Endothelial cell of umbilical vein (primary cell): ENCODE measurements around the gene SKOR1. TPM values are rescaled to one million over a fixed set of nuclear protein-coding genes. Genes with fewer than 3 reads are reported as not detected.
A peak's percentile ranks its signal among the peaks of the same experiment; 100 is the strongest.

ENCODE experiments used
- BruUV-seq: library from RNA; stranded (reverse); fragments of 400-500 nt; replicated peaks from 2 replicates; lab custom pipeline; 2021; lab: Mats Ljungman, UMichigan
- CTCF ChIA-PET: fragments of 300-600, 350-600 bp; sonication (Branson Sonifier 250); formaldehyde crosslinking; loops from one replicate; lab custom pipeline; 2021; ENCODE audit warnings: antibody characterized with exemption, inconsistent platforms; lab: Charles Lee
- POLR2A ChIA-PET: fragments of 300-600, 350-600 bp; sonication (Branson Sonifier 250); formaldehyde crosslinking; loops from one replicate; lab custom pipeline; 2021; ENCODE audit warnings: antibody characterized with exemption, inconsistent platforms; lab: Charles Lee
- DNase-seq: peaks from one replicate; pipeline ENCODE4 v3.0.0-alpha.2; 2011; ENCODE audit warnings: low read depth, low spot score
- FAIRE-seq: peaks from 2 replicates; lab custom pipeline; 2011; peaks lifted over from hg19 to GRCh38; lab: Jason Lieb, UNC
- H2AFZ ChIP-seq: 2 replicates; pipeline ENCODE4 v1.6.0; 2012; ENCODE audit warnings: low read depth, low read length, control low read depth, inconsistent platforms
- H3K27ac ChIP-seq: 2 replicates; pipeline ENCODE4 v1.5.1; 2011; ENCODE audit warnings: low read depth, mild to moderate bottlenecking, control low read depth, low read length, moderate library complexity; ENCODE audit not compliant: insufficient read depth
- H3K27me3 ChIP-seq, 2 experiments: 2 replicates each; pipeline versions ENCODE4 v1.6.0 to v1.6.1; 2011; ENCODE audit warnings: low read length in 2 of 2, mixed read lengths in 1 of 2; ENCODE audit not compliant: control insufficient read depth in 2 of 2, insufficient read depth in 2 of 2
- H3K36me3 ChIP-seq, 2 experiments: 2 replicates in 1 of 2; 3 replicates in 1 of 2; pipeline ENCODE4 v1.5.1; 2011; ENCODE audit warnings: low read length in 2 of 2, mild to moderate bottlenecking in 1 of 2, moderate library complexity in 1 of 2; ENCODE audit not compliant: control insufficient read depth in 2 of 2, insufficient read depth in 2 of 2; ENCODE audit errors: extremely low read depth in 1 of 2
- H3K4me1 ChIP-seq: 3 replicates; pipeline ENCODE4 v1.5.1; 2011; ENCODE audit warnings: mild to moderate bottlenecking, low read length; ENCODE audit not compliant: control insufficient read depth, insufficient read depth; ENCODE audit errors: extremely low read depth
- H3K4me2 ChIP-seq: 2 replicates; pipeline ENCODE4 v1.6.1; 2011; ENCODE audit warnings: low read length, control low read depth, mixed read lengths; ENCODE audit not compliant: insufficient read depth
- H3K4me3 ChIP-seq, 3 experiments: fragments of 200-600 bp in 1 of 3; sonication (generic), shearing (Covaris generic) in 1 of 3; replicated peaks in 1 of 3; 2 replicates each; pipeline ENCODE4 v1.5.1; 2011 to 2016; ENCODE audit warnings: control low read depth in 3 of 3, low read length in 3 of 3, mild to moderate bottlenecking in 2 of 3, inconsistent platforms in 1 of 3, low read depth in 1 of 3, moderate library complexity in 1 of 3; ENCODE audit not compliant: insufficient read depth in 1 of 3
- H3K79me2 ChIP-seq: 2 replicates; pipeline ENCODE4 v1.6.0; 2012; ENCODE audit warnings: low read length, inconsistent platforms; ENCODE audit not compliant: control insufficient read depth, insufficient read depth
- H3K9ac ChIP-seq: replicated peaks from 2 replicates; pipeline ENCODE3; 2011; ENCODE audit warnings: low read length, control low read depth; ENCODE audit not compliant: insufficient read depth; ENCODE audit errors: extremely low read depth
- H3K9me1 ChIP-seq: replicated peaks from 3 replicates; pipeline ENCODE4 v1.6.0; 2011; ENCODE audit warnings: mild to moderate bottlenecking, low read length; ENCODE audit not compliant: control insufficient read depth, insufficient read depth; ENCODE audit errors: extremely low read depth
- H3K9me3 ChIP-seq: replicated peaks from 2 replicates; pipeline ENCODE4 v1.5.1; 2012; ENCODE audit warnings: low read length, inconsistent platforms; ENCODE audit not compliant: control insufficient read depth, insufficient read depth
- H4K20me1 ChIP-seq: replicated peaks from 2 replicates; pipeline ENCODE3; 2011; ENCODE audit warnings: mild to moderate bottlenecking, low read length; ENCODE audit not compliant: control insufficient read depth, insufficient read depth; ENCODE audit errors: extremely low read depth
- CTCF ChIP-seq, 2 donors: IDR thresholded peaks; 1 replicate in 1 of 2; 2 replicates in 1 of 2; pipeline ENCODE4 v1.5.1; 2011; ENCODE audit warnings: low read length in 2 of 2, mild to moderate bottlenecking in 2 of 2, moderate library complexity in 2 of 2, control low read depth in 1 of 2, inconsistent platforms in 1 of 2, low read depth in 1 of 2; ENCODE audit not compliant: insufficient read depth in 1 of 2; ENCODE audit errors: extremely low read depth in 1 of 2
- EZH2 ChIP-seq: IDR thresholded peaks from 2 replicates; pipeline ENCODE4 v1.6.1; 2012; ENCODE audit warnings: borderline replicate concordance, low read depth, mild to moderate bottlenecking, moderate library complexity, low read length, inconsistent platforms; ENCODE audit not compliant: severe bottlenecking
- FOS ChIP-seq: IDR thresholded peaks from 2 replicates; pipeline ENCODE4 v1.6.1; 2011; ENCODE audit warnings: mild to moderate bottlenecking, low read length, moderate library complexity, borderline replicate concordance; ENCODE audit not compliant: insufficient read depth
- GATA2 ChIP-seq: IDR thresholded peaks from 2 replicates; pipeline ENCODE4 v1.7.0; 2011; ENCODE audit warnings: low read depth, mild to moderate bottlenecking, moderate library complexity, mixed read lengths, low read length; ENCODE audit not compliant: insufficient read length, insufficient read depth
- JUN ChIP-seq: IDR thresholded peaks from 2 replicates; pipeline ENCODE4 v1.6.1; 2011; ENCODE audit warnings: borderline replicate concordance, low read depth; ENCODE audit not compliant: insufficient read length, insufficient read depth
- MAX ChIP-seq: IDR thresholded peaks from 2 replicates; pipeline ENCODE4 v1.6.1; 2011; ENCODE audit not compliant: insufficient read depth, insufficient read length
- MYC ChIP-seq: IDR thresholded peaks from one replicate; pipeline ENCODE4 v1.6.1; 2011; ENCODE audit warnings: mild to moderate bottlenecking, low read depth, low read length
- POLR2A ChIP-seq: IDR thresholded peaks from 2 replicates; pipeline ENCODE4 v1.6.1; 2012; ENCODE audit warnings: low read depth, mild to moderate bottlenecking, control low read depth, low read length
- POLR2AphosphoS5 ChIP-seq: IDR thresholded peaks from 2 replicates; pipeline ENCODE4 v1.6.1; 2012; ENCODE audit warnings: low read depth, mild to moderate bottlenecking, control low read depth, low read length, moderate library complexity; ENCODE audit not compliant: insufficient read depth
- dilution Hi-C: fragments of 300-500 bp; cut with MboI; formaldehyde crosslinking; loops from one replicate; pipeline ENCODE4 v1.15.0; 2019; ENCODE audit warnings: low sequenced_read_pairs; ENCODE audit not compliant: extremely low pct_ligation_motif_present
- intact Hi-C: fragments of 100-400 bp; cut with micrococcal nuclease; formaldehyde crosslinking; loops from one replicate; pipeline ENCODE4 v1.10.0; 2022
- polyA plus RNA-seq, 4 experiments: library from polyadenylated mRNA; depleted of rRNA in 3 of 4; stranded (reverse) in 3 of 4; unstranded in 1 of 4; fragments of >200 nt; gene quantifications; 2 replicates each; pipeline versions ENCODE4 v1.2.1 to v1.2.3, GENCODE V29; 2011 to 2012; ENCODE audit warnings: missing spikeins in 1 of 4
- total RNA-seq: library from RNA; stranded (reverse); gene quantifications from 2 replicates; pipeline ENCODE4 v1.2.3, GENCODE V29; 2021

Gene SKOR1
- total and polyA plus RNA-seq, 2 donors (not counting 3 experiments of a cell fraction or from before 2014, with no cell fraction given): 0.06 to 0.15 TPM

- Histone ChIP-seq H3K9me3 (no peaks in the 10 kb centered on the region), H3K36me3 (no peaks in the 10 kb centered on the region), H4K20me1 (no peaks in the 10 kb centered on the region), H2AFZ (peak overlapping the region; percentile 17), H3K9me1 (no peaks in the 10 kb centered on the region), H3K9ac (no peak overlapping the region), H3K27me3 (peaks cover 31 to 36% of the 10 kb centered on the region in 2 experiments), H3K4me3 (no peak overlapping the region), H3K4me2 (peak overlapping the region; percentile 72), H3K4me1 (peaks cover 35% of the 10 kb centered on the region), H3K27ac (no peak overlapping the region), H3K79me2 (no peaks in the 10 kb centered on the region)
- DNase-seq: no peak
- intact Hi-C loops (loop anchor here (5.0 kb wide), 1 partner anchor 452 kb away; no protein-coding TSS in a partner anchor), dilution Hi-C loops (no loop called here)
- CTCF ChIA-PET: interaction anchor here (1.1 to 1.2 kb wide), 2 partner anchors 381 to 383 kb away, joined by 3 to 6 read pairs; no protein-coding TSS in a partner anchor
- no peak for FAIRE-seq
- BruUV-seq: no TSS peak
- POLR2A ChIA-PET: no interaction called here
- no peak for TF ChIP-seq MYC
- no peak for TF ChIP-seq GATA2
- no peak for TF ChIP-seq CTCF (IDR thresholded peaks at IDR 0.05; ENCODE audit: extremely low read depth in 1 of 2, insufficient read depth in 1 of 2, low read depth in 1 of 2, low read length in 2 of 2)
- TF ChIP-seq JUN: no peak
- TF ChIP-seq POLR2A: no peak
- no peak for TF ChIP-seq POLR2AphosphoS5
- no peak for TF ChIP-seq FOS
- no peak for TF ChIP-seq EZH2
- TF ChIP-seq MAX: no peak
These were observed 13.6 kb downstream of the SKOR1 start for GRCh38 chr15:67838789-67839332.
